ENCODE results near the gene DPEP2NB. TPM values are rescaled to one million over a fixed set of nuclear protein-coding genes. Genes with fewer than 3 reads are reported as not detected.

The DPEP2NB gene
- total RNA-seq, 1 experiment from 2014 or later = not detected

GRCh38 chr16:67989322-67990017, 26.2 kb downstream of the DPEP2NB start:
- Histone ChIP-seq H3K9me3 (ENCODE audit: low read depth, low read length, poor library complexity, severe bottlenecking) (no peaks in the 10 kb centered on the region), H3K4me3 (ENCODE audit: low read depth, low read length, poor library complexity, severe bottlenecking) (no peak overlapping the region), H3K27ac (ENCODE audit: low read depth, low read length, poor library complexity, severe bottlenecking) (no peak overlapping the region), H3K27me3 (replicated peaks; ENCODE audit: insufficient read depth, low read depth, low read length, poor library complexity) (no peaks in the 10 kb centered on the region), H3K36me3 (ENCODE audit: insufficient read depth, low read length, poor library complexity, severe bottlenecking) (no peaks in the 10 kb centered on the region), H3K4me1 (ENCODE audit: insufficient read depth, low read length, poor library complexity, severe bottlenecking) (peaks cover 5% of the 10 kb centered on the region)
- intact Hi-C loops (cut with micrococcal nuclease; ENCODE audit: unreplicated experiment) = no loop called here
- POLR2A ChIA-PET (ENCODE audit: low non-redundant PET) = no interaction called here
- BruUV-seq (replicated peaks) = no TSS peak
- TF ChIP-seq CTCF (conservative IDR thresholded peaks at IDR 0.05; ENCODE audit: low read depth, low read length) = no peak
- CTCF ChIA-PET = no interaction called here
- no peak for DNase-seq (ENCODE audit: low spot score)

GRCh38 chr16:67988675-67989074, 27.0 kb downstream of the DPEP2NB start:
- Histone ChIP-seq H3K4me1 (ENCODE audit: insufficient read depth, low read length, poor library complexity, severe bottlenecking) (peaks cover 4% of the 10 kb centered on the region), H3K36me3 (ENCODE audit: insufficient read depth, low read length, poor library complexity, severe bottlenecking) (no peaks in the 10 kb centered on the region), H3K4me3 (ENCODE audit: low read depth, low read length, poor library complexity, severe bottlenecking) (no peak overlapping the region), H3K27me3 (replicated peaks; ENCODE audit: insufficient read depth, low read depth, low read length, poor library complexity) (no peaks in the 10 kb centered on the region), H3K9me3 (ENCODE audit: low read depth, low read length, poor library complexity, severe bottlenecking) (no peaks in the 10 kb centered on the region), H3K27ac (ENCODE audit: low read depth, low read length, poor library complexity, severe bottlenecking) (no peak overlapping the region)
- DNase-seq (ENCODE audit: low spot score) = no peak
- intact Hi-C loops (cut with micrococcal nuclease; ENCODE audit: unreplicated experiment) = no loop called here
- ChIA-PET CTCF (no interaction called here), POLR2A (ENCODE audit: low non-redundant PET) (no interaction called here)
- BruUV-seq (replicated peaks) = no TSS peak
- TF ChIP-seq CTCF (conservative IDR thresholded peaks at IDR 0.05; ENCODE audit: low read depth, low read length) (no peak), EZH2 (IDR thresholded peaks at IDR 0.05; ENCODE audit: borderline replicate concordance, low read depth, low read length, poor library complexity, severe bottlenecking) (no peak)

GRCh38 chr16:67987460-67988160, 28.1 kb downstream of the DPEP2NB start:
- no peaks in the 10 kb centered on the region for H3K9me3 ChIP-seq (ENCODE audit: low read depth, low read length, poor library complexity, severe bottlenecking)
- H3K27me3 ChIP-seq (replicated peaks; ENCODE audit: insufficient read depth, low read depth, low read length, poor library complexity) = no peaks in the 10 kb centered on the region
- TF ChIP-seq EZH2 (IDR thresholded peaks at IDR 0.05; ENCODE audit: borderline replicate concordance, low read depth, low read length, poor library complexity, severe bottlenecking) = no peak
- no peak for TF ChIP-seq CTCF (conservative IDR thresholded peaks at IDR 0.05; ENCODE audit: low read depth, low read length)
- ChIA-PET POLR2A (ENCODE audit: low non-redundant PET) (no interaction called here), CTCF (no interaction called here)
- no peaks in the 10 kb centered on the region for H3K4me1 ChIP-seq (ENCODE audit: insufficient read depth, low read length, poor library complexity, severe bottlenecking)
- H3K36me3 ChIP-seq (ENCODE audit: insufficient read depth, low read length, poor library complexity, severe bottlenecking) = no peaks in the 10 kb centered on the region
- DNase-seq (ENCODE audit: low spot score) = no peak
- intact Hi-C loops (cut with micrococcal nuclease; ENCODE audit: unreplicated experiment) = no loop called here
- H3K4me3 ChIP-seq (ENCODE audit: low read depth, low read length, poor library complexity, severe bottlenecking) = no peak overlapping the region
- BruUV-seq (replicated peaks) = no TSS peak
- H3K27ac ChIP-seq (ENCODE audit: low read depth, low read length, poor library complexity, severe bottlenecking) = no peak overlapping the region
